ENCODE data around the gene PTPRA.
"Not testable (repeated sequence)": the region's sequence is repeated elsewhere in the genome, so short reads cannot be mapped to it uniquely, and the experiment has no call there.

The PTPRA gene

DNA sequence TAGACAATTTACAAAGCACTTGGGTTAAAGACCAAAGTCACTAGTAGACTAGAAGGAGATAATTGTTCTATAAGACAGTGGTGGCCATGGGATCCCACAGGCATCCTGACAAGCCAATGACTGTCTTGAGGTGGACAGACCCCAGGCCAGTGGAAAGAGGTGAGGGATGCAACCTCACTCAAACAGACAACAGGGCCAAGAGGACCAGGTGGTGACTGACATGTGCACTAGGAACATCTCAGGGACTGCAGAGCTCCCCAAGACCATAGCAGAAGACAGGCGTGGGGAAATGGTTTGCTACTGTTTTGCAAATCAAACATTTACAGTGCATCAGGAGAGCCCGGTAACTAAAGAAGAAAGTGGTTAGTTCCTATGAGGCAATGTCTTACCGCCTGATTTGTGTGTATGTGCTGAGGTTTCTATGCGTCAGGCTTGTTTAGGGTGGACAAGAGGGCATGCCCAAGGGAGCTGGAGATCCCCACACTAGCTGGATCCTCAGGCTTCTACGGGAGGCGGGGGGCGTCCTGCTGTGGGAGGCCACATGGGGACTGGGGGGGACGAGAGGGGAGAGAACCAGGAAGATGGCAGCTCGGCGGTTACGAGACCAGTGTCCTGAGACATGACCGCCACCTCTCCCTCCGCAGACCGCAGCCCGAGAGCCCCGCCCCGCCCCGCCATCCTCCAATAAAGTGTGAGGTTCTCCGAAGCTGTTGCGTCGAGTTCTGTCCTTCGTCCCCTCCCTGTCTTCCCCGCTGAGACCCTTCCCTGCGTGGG, 171.9 kb downstream of the PTPRA start:
- DNase-seq (ENCODE audit: low read depth) = peak; percentile 59

DNA sequence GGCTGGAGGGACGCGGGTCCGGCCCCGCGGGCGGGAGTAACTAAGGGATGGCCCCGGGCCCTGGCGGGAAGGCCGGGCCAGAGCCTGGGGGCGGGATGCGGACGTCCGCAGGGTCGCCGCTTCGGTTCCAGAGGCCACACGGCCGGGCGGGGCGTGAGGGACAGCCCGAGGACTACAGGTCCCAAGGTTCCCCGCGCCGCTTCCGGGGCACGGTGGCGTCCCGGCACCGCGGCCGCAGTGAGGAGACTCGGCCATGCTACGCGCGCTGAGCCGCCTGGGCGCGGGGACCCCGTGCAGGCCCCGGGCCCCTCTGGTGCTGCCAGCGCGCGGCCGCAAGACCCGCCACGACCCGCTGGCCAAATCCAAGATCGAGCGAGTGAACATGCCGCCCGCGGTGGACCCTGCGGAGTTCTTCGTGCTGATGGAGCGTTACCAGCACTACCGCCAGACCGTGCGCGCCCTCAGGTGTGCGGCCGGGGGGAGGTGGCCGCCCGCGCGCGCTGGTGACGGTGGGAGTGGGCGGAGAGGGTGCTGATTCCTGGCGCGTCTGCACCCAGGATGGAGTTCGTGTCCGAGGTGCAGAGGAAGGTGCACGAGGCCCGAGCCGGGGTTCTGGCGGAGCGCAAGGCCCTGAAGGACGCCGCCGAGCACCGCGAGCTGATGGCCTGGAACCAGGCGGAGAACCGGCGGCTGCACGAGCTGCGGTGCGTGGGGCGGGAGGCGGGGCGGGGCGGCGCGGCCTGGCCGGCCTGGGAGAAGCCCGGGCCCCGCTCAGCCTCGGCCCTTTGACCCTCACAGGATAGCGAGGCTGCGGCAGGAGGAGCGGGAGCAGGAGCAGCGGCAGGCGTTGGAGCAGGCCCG, 172.8 kb downstream of the PTPRA start, which contains the start of gene MRPS26:
Gene MRPS26, plus strand, starts transcription at position 237 of the 861 bp plus-strand sequence. Its CDS starts 17 bp downstream, at position 254.
- DNase-seq (ENCODE audit: low read depth) = peak; percentile 20

DNA sequence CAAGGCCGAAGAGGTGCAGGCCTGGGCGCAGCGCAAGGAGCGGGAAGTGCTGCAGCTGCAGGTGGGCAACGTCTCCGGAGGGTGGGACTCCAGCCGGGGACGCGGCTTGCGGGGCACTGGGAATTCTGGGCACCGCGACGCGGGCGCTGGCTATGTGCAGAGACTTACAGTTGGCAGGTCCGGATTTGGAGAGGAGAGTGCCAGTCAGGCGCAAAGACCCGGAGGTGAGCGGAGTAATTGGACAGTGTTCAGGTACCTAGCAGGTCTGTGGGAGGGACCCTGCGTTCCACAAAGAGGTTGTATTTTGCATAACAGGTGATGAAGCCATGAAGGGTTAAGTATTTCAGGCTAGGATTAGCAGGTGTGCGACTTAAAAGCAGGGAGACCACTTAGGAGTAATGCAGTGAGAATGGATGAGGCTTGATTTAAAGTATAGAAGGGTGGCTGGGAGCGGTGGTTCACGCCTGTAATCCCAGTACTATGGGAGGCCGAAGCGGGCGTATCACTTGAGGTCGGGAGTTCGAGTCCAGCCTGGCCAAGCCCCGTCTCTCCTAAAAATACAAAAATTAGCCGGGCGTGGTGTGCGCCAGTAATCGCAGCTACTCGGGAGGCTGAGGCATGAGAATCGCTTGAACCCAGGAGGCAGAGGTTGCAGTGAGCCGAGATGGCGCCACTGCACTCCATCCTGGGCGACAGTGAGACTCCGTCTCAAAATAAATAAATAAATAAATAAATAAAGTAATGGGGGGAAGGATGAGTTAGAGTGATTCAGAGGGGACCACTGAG, 173.6 kb downstream of the PTPRA start:
- no peak for DNase-seq (ENCODE audit: low read depth)

DNA sequence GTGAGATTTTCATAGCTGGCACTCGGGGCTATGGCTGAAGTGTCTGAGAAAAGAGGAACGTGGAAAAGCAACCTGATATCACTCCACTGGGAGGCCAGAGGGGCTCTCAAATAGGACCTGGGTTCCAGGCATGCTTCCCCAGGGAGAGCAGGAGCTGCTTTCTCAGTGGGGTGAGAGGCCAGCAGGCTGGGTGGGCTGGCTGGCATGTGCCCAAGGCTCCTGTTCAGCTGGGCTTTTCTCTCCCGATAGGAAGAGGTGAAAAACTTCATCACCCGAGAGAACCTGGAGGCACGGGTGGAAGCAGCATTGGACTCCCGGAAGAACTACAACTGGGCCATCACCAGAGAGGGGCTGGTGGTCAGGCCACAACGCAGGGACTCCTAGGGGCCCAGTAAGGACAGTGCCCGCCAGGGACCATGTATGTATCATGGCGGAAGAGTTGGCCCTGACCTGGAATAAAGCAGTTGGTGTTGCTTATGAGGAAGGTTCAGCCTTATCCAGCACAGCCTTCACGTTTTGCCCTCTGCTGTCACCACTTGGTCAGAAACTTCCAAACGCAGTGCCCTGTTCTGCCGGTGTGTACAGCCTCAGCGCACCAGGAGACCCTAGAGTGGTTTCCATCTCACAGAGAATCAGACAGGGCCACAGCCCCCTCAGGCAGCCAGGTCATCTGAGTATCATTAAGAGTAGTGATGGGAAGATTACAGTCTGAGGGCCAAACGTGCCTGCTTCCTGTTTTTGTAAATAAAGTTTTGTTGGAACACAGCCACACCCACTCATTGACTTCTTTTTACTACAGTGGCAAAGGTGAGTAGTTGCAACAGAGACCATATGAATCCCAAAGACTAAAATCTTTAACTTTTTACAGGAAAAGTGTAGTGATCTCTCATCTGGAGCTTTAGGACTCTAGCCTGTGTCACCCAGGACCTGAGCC, 174.5 kb downstream of the PTPRA start:
- DNase-seq (ENCODE audit: low read depth) = no peak

DNA sequence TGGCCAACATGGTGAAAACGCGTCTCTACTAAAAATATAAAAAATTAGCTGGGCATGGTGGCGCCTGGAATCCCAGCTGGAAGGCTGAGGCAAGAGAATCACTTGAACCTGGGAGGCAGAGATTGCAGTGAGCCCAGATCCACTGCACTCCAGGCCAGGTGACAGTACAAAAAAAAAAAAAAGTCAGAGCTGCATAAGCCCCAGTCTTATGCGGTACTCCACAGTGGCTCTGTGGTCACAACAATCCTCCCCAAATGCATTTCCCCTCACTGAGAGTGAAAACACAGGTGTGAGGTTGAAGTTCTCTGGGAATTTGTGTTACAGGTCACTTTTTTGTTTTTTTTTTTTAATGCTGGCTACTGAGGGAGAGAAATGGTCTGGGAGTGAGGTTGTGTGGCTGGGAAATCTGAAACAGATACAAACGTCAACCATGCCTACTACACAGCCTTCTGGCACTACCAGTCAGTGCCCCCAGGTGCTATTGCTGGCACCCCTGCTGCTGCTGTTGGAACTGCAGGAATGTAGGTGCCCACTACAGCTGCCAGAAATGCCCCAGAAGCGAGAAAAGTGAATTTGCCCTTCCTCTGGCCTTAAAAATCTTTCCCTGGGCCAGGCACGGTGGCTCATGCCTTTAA, 178.2 kb downstream of the PTPRA start:
- DNase-seq (ENCODE audit: low read depth) = no peak

DNA sequence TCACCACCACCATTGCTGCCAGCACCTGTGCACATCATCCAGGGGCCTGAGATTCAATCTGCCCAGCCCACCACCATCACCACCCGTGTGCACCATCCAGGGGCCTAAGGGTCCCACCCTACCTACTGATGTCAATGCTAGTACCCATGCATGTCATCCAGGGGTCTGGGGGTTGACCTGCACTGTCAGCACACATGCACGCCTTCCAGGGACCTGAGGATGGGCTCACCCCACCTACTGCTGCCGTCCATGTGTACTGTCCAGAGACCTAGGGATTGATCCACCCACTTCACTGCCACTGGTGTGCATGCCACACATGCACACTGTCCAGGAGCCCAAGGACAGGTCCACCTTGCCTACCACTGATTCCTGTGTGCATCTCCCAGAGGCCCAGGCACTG, 186.2 kb downstream of the PTPRA start:
- DNase-seq (ENCODE audit: low read depth) = no peak

DNA sequence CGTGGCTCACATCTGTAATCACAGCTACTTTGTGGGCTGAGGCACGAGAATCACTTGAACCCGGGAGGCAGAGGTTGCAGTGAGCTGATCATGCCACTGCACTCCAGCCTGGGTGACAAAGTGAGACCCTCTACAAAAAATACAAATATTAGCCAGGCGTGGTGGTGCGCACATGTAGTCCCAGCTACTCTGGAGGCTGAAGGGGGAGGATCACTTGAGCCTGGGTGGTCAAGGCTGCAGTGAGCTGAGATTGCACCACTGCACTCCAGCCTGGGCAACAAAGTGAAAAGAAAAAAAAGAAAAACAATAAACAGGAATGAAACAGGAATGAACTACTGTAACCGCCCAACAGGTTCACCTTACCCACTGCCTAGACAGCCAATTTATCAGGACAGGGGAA, 190.8 kb downstream of the PTPRA start:
- not testable (repeated sequence) for DNase-seq (ENCODE audit: low read depth)

DNA sequence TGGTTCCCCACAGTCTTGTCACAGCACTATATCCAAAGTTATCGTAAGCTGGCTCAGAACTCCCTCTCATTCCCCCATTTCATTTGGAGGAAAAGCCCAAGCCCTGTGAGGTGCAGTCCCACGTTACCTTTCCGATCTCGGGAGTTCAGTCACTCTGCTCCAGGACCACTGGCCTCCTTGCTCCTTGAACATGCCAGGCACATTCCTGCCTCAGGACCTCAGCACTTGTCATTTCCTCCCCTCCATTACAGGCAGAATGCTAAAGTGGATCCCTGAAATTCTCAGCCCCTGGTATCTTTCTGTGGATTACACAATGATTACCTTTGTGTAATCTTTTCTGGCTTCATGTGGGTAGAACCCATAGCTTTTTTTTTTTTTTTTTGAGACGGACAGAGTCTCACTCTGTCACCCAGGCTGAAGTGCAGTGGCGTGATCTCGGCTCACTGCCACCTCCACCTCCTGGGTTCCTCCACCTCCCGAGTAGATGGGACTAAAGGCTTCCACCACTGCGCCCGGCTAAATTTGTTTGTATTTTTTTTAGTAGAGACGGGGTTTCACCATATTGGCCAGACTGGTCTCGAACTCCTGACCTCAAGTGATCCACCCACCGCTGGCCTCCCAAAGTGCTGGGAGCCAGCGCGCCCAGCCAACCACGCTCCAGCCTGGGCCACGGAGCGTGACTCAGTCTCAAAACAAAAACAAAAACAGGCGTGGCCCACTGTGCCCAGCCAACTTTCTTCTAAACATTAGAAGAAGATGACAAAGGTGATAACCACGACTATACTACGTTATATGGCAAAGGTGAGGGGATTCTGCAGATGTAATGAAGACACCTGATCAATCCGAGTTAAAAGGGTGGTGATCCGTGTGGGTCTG, 194.1 kb downstream of the PTPRA start:
- no peak for DNase-seq (ENCODE audit: low read depth)

DNA sequence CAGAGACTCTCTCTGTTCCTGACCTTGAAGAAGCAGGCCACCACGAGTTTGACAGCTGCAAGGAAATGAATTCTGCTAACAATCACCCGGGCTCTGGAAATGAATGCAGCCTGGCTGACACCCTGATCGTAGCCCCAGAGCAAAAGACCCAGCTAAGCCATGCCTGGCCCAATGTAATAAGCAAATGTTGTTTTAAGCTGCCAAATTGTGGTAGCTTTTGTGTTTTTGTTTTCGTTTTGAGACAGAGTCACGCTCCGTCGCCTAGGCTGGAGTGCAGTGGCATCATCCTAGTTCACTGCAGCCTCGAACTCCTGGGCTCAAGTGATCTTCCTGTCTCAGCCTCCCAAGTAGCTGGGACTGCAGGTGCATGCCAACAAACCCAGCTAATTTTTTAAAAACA, 194.8 kb downstream of the PTPRA start:
- no peak for DNase-seq (ENCODE audit: low read depth)

DNA sequence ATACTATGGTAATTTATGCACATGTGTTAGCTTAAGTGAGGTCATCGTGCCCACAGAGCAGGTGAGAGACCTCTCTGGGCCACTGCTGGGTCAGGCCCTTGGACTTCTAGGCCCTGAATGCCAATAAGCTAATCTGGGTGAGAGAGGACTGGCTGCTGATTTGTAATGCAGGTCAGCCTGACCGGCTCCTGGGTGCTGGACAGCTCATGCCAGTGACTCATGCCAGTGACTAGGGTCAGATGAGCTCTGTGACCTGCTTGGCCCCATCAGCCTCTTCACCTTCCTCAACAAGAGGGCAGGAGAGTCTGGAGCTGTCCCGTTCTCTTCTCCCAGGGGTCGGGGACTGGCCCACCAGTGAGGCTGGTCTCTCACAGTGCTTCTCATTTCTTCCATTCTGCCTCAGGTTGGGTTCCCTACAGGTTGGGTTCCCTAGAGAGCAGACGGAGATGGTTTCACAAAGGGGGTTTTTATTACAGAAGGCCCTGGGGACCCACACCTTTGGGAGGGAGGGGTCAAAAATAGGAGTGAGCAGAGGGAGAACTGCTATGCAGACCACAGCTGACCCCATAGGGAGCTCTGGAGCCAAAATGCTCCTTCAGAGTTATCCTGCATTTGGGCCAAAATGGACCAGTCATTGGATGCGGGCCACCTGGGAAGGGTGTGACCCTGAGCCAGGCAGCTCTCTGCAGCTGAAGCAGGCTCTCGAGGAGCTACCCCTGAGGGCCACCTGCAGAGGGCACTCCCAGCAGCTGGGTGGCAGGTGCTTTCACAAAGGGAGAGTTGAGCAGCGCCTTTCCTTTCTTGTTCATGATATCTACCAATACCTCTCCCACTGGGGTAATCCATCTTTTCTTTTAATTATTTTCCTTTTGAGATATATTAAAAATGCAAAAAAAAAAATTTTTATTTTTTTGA, 196.0 kb downstream of the PTPRA start:
- DNase-seq (ENCODE audit: low read depth) = no peak

DNA sequence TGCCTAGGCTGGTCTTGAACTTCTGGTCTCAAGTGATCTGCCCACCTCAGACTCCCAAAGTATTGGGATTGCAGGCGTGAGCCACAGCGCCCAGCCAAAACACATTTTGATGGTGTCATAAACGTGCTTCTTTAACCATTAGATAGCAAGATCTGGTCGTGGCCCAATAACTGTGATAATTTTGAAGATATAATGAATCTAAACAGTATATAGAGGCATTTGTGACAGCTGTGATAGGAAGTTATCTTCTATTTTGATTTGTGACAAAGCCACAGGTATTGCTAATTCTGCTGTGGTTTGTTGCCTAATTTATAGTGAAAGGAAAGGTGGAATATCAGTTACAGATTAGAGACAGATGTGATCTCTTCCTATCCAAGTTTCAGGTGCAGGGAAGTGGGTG, 197.4 kb downstream of the PTPRA start:
- no peak for DNase-seq (ENCODE audit: low read depth)

DNA sequence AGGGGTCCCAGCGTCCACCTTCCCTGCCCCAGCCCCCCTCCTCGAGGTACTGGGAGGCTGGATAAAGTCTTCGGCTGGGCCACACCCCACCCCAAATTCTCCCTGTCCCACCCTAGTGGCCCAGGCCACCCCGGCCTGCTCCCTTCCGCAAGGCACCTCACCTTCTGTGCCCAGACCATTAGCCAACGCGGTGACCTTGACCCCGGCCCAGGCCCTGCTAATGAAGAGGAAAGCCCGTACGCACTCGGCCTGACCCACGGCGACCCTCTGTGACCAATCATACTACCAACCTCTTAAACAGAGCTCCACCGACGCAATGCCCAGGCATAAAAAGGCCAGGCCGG, 198.0 kb downstream of the PTPRA start:
- DNase-seq (ENCODE audit: low read depth) = no peak

DNA sequence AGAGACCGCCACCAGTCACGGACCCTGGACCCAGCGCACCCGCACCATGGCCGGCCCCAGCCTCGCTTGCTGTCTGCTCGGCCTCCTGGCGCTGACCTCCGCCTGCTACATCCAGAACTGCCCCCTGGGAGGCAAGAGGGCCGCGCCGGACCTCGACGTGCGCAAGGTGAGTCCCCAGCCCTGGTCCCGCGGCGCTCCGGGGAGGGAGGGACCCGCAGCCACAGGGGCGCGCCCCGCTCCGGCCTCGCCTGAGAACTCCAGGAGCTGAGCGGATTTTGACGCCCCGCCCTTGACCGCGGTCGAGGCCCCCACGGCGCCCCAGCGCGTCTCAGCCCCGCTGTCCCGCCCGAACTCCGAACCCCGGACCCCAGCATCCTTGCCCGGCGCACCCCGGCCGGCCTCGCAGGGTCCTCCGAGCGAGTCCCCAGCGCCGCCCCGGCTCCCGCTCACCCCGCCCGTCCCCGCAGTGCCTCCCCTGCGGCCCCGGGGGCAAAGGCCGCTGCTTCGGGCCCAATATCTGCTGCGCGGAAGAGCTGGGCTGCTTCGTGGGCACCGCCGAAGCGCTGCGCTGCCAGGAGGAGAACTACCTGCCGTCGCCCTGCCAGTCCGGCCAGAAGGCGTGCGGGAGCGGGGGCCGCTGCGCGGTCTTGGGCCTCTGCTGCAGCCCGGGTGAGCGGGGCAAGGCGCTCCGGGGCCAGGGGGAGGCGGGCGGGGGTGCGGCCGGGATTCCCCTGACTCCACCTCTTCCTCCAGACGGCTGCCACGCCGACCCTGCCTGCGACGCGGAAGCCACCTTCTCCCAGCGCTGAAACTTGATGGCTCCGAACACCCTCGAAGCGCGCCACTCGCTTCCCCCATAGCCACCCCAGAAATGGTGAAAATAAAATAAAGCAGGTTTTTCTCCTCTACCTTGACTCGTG, 198.6 kb downstream of the PTPRA start, which contains the start of gene OXT:
Gene OXT, plus strand, starts transcription at position 11 of the 920 bp plus-strand sequence. Its CDS starts 36 bp downstream, at position 47.
- DNase-seq (ENCODE audit: low read depth) = no peak

DNA sequence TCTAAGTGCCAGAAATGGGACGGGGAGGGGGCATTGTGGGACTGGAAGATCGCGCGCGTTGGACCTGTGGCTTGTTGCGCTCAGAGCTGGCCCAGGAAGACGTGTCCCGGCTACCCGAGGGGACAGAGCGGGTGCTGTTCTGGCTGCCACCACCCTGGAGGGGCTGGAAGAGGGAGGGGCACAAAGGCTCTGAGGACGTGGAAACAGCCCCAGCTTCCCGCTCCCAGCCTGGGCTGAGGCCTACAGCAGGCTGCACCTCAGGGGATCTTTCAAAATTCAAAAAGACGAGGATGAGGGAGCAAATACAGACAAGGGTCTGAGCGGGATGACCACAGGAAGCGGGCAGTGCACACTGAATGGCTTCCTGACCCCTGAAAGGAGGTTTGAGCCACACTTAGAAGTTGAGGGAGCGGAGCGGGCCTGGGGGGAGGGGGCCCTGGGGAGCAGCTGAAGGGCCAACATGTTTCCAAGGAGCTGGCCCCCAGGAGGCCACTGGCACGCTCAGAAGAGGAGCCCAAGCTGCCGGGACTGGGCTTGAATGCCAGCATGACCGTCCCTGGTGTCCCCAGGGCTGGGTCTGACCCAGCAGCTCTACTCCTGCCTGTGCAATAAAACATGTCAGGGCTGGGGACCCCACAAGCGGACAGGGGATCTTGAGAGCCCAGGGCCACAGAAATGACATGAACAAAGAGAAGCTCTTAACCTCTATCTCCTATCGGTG, 199.4 kb downstream of the PTPRA start:
- no peak for DNase-seq (ENCODE audit: low read depth)

DNA sequence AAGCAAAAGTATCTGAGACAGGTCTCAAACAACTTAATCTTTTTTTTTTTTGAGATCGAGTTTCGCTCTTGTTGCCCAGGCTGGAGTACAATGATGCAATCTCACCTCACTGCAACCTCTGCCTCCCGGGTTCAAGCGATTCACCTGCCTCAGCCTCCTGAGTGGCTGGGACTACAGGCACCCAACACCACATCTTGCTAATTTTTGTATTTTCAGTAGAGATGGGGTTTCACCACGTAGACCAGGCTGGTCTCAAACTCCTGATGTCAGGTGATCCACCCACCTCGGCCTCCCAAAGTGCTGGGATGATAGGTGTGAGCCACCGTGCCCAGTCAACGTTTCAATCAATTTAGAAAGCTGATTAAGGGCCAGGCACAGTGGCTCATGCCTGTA, 200.0 kb downstream of the PTPRA start:
- not testable (repeated sequence) for DNase-seq (ENCODE audit: low read depth)

DNA sequence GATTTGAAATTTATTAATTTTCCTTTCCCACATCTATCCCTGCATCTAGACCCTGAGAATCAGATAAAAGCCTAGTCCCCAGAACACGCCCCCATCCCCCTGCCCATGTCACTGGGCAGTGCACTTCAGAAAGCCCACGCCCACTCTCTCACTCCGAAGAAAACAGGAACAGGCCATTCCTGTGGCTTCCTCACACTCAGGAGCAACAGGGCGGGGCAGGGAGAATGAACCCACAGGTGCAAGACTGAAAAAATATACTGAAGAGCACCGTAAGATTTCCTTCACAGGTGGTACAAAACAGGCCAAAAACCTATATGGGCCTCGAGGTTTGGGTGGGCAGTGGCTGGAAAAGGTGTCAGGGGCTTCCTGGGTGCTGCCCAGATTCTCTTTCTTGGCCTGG, 201.5 kb downstream of the PTPRA start:
- DNase-seq (ENCODE audit: low read depth) = no peak

DNA sequence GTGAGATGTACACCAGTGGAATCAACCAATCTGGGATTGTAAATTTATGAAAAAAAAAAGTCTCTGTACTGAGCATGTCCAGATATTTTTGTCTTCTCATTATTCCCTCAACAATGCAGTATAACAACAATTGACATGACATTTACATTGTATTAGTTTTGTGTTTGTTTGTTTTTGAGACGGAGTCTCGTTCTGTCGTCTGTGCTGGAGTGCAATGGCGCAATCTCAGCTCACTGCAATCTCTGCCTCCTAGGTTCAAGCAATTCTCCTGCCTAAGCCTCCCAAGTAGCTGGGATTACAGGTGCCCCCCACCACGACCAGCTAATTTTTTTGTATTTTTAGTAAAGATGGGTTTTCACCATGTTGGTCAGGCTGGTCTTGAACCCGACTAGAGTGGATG, 202.0 kb downstream of the PTPRA start:
- DNase-seq (ENCODE audit: low read depth) = not testable (repeated sequence)

Data from non-pigmented ciliary epithelial cell (primary cell).